ENCODE results near the gene PSMD5. TPM values are rescaled to one million over a fixed set of nuclear protein-coding genes. Genes with fewer than 3 reads are reported as not detected.

PSMD5 gene
- 25.5 and 38.4 TPM in 2 replicates for total RNA-seq

- DNase-seq (ENCODE audit: low read depth): peak; percentile 97
These were observed at the start of gene PSMD5 for GRCh38 chr9:120842685-120843485. PSMD5 (minus strand) TSS chr9:120842922; CDS start chr9:120842909, 13 bp downstream.

GRCh38 chr9:120891884-120892747, 49.4 kb upstream of the PSMD5 start:
- DNase-seq (ENCODE audit: low read depth): no peak

- no peak for DNase-seq (ENCODE audit: low read depth)
These were observed 48.6 kb upstream of the PSMD5 start for GRCh38 chr9:120891245-120891883.

- no peak for DNase-seq (ENCODE audit: low read depth)
These were observed 47.9 kb upstream of the PSMD5 start for GRCh38 chr9:120890320-120891244.

GRCh38 chr9:120889606-120890271, 47.0 kb upstream of the PSMD5 start:
- DNase-seq (ENCODE audit: low read depth): no peak

GRCh38 chr9:120888626-120889025, 45.9 kb upstream of the PSMD5 start:
- DNase-seq (ENCODE audit: low read depth): no peak

GRCh38 chr9:120886490-120886967, 43.8 kb upstream of the PSMD5 start:
- DNase-seq (ENCODE audit: low read depth): peak; percentile 85

- DNase-seq (ENCODE audit: low read depth): no peak
These were observed 43.2 kb upstream of the PSMD5 start for GRCh38 chr9:120885958-120886357.

- no peak for DNase-seq (ENCODE audit: low read depth)
These were observed 42.7 kb upstream of the PSMD5 start for GRCh38 chr9:120885457-120885856.

GRCh38 chr9:120883608-120883996, 40.9 kb upstream of the PSMD5 start:
- DNase-seq (ENCODE audit: low read depth): no peak

- peak; percentile 58 for DNase-seq (ENCODE audit: low read depth)
These were observed 40.3 kb upstream of the PSMD5 start for GRCh38 chr9:120882935-120883607.

GRCh38 chr9:120879446-120879845, 36.7 kb upstream of the PSMD5 start:
- no peak for DNase-seq (ENCODE audit: low read depth)

- no peak for DNase-seq (ENCODE audit: low read depth)
These were observed 35.7 kb upstream of the PSMD5 start for GRCh38 chr9:120878188-120879130.

GRCh38 chr9:120877276-120878034, 34.7 kb upstream of the PSMD5 start:
- no peak for DNase-seq (ENCODE audit: low read depth)

- DNase-seq (ENCODE audit: low read depth): no peak
These were observed 34.1 kb upstream of the PSMD5 start, which contains the start of gene PHF19 for GRCh38 chr9:120876842-120877240. PHF19 (minus strand) TSS chr9:120877188; CDS start chr9:120874741, 2,447 bp downstream.

- peak; percentile 66 for DNase-seq (ENCODE audit: low read depth)
These were observed 33.5 kb upstream of the PSMD5 start for GRCh38 chr9:120875954-120876841.

- no peak for DNase-seq (ENCODE audit: low read depth)
These were observed 32.9 kb upstream of the PSMD5 start for GRCh38 chr9:120875643-120875953.
